B cell (primary cell): ENCODE data around the gene RNGTT. TPM values are rescaled to one million over a fixed set of nuclear protein-coding genes. Genes with fewer than 3 reads are reported as not detected.

Experiments used
- ATAC-seq: fragments of 200-7000 bp; cut with Tn5 transposase; one replicate; pipeline ENCODE4 v1.10.0; 2021; ENCODE audit warnings: low read depth, mild to moderate bottlenecking, moderate number of reproducible peaks, moderate library complexity
- CTCF ChIA-PET: fragments of 350-600 bp; sonication (Branson Sonifier 250); formaldehyde crosslinking; loops from one replicate; lab custom pipeline; 2021; ENCODE audit warnings: antibody characterized with exemption, inconsistent platforms; lab: Charles Lee
- POLR2A ChIA-PET: fragments of 350-600 bp; sonication (Branson Sonifier 250); formaldehyde crosslinking; loops from one replicate; lab custom pipeline; 2021; ENCODE audit warnings: antibody characterized with exemption; lab: Charles Lee
- DNase-seq: peaks from one replicate; pipeline ENCODE4 v3.0.0; 2013
- H2AFZ ChIP-seq: 2 replicates; pipeline ENCODE4 v1.6.1; 2012; ENCODE audit warnings: mild to moderate bottlenecking, low read depth, low read length; ENCODE audit not compliant: insufficient read depth, poor library complexity, severe bottlenecking
- H3K27ac ChIP-seq, 2 donors: 1 replicate in 1 of 2; 2 replicates in 1 of 2; pipeline ENCODE4 v1.5.1; 2012 to 2013; ENCODE audit warnings: low read length in 2 of 2, mild to moderate bottlenecking in 2 of 2, moderate library complexity in 1 of 2
- H3K27me3 ChIP-seq, 4 experiments: fragments of 200-600 bp in 1 of 4; sonication (generic) in 1 of 4; replicated peaks in 1 of 4; 1 replicate in 2 of 4; 2 replicates in 2 of 4; pipeline versions ENCODE4 v1.6.1 to v1.7.0; 2013 to 2016; ENCODE audit warnings: low read length in 3 of 4, mild to moderate bottlenecking in 2 of 4, mixed read lengths in 1 of 4, moderate library complexity in 1 of 4; ENCODE audit not compliant: insufficient read depth in 4 of 4, control insufficient read depth in 3 of 4; ENCODE audit errors: control extremely low read depth in 1 of 4
- H3K36me3 ChIP-seq, 2 experiments: replicated peaks in 1 of 2; 1 replicate in 1 of 2; 2 replicates in 1 of 2; pipeline versions ENCODE4 v1.6.1 to v1.7.1; 2013; ENCODE audit warnings: low read length in 1 of 2; ENCODE audit not compliant: insufficient read depth in 2 of 2, control insufficient read depth in 1 of 2; ENCODE audit errors: control extremely low read depth in 1 of 2, extremely low read depth in 1 of 2
- H3K4me1 ChIP-seq, 2 donors: fragments of 200-600 bp in 1 of 2; sonication (generic) in 1 of 2; 1 replicate in 1 of 2; 2 replicates in 1 of 2; pipeline versions ENCODE4 v1.5.1 to v1.6.1; 2013 to 2017; ENCODE audit warnings: low read length in 2 of 2; ENCODE audit not compliant: control insufficient read depth in 2 of 2, insufficient read depth in 2 of 2
- H3K4me2 ChIP-seq: replicated peaks from 2 replicates; pipeline ENCODE3; 2012; ENCODE audit warnings: mild to moderate bottlenecking, low read depth, low read length; ENCODE audit not compliant: poor library complexity, severe bottlenecking
- H3K4me3 ChIP-seq, 5 experiments: fragments of 200-600 bp in 1 of 5; sonication (generic) in 1 of 5; 1 replicate in 3 of 5; 2 replicates in 2 of 5; pipeline versions ENCODE4 v1.5.1 to v1.7.0; 2011 to 2016; ENCODE audit warnings: low read length in 4 of 5, mild to moderate bottlenecking in 4 of 5, low read depth in 2 of 5, control low read depth in 1 of 5, moderate library complexity in 1 of 5; ENCODE audit not compliant: insufficient read depth in 1 of 5; ENCODE audit errors: control extremely low read depth in 1 of 5, extremely low read depth in 1 of 5
- H3K79me2 ChIP-seq: fragments of 200-600 bp; sonication (generic); one replicate; pipeline ENCODE4 v1.6.0; 2016; ENCODE audit warnings: low read length; ENCODE audit not compliant: control insufficient read depth, insufficient read depth
- H3K9ac ChIP-seq: fragments of 200-600 bp; sonication (generic); 2 replicates; pipeline ENCODE4 v1.6.1; 2017; ENCODE audit warnings: mild to moderate bottlenecking, low read length, moderate library complexity
- H3K9me3 ChIP-seq, 3 donors: one replicate each; pipeline versions ENCODE4 v1.6.1 to v1.7.1; 2013; ENCODE audit warnings: low read length in 2 of 3; ENCODE audit not compliant: control insufficient read depth in 2 of 3, insufficient read depth in 1 of 3; ENCODE audit errors: control extremely low read depth in 1 of 3
- H4K20me1 ChIP-seq: 2 replicates; pipeline ENCODE4 v1.6.0; 2012; ENCODE audit warnings: mild to moderate bottlenecking, low read length; ENCODE audit not compliant: insufficient read depth, control insufficient read depth, poor library complexity, severe bottlenecking
- H3K27ac Mint-ChIP-seq: one replicate; pipeline ENCODE4 v1.8.0; 2021; ENCODE audit warnings: mixed read lengths
- H3K27me3 Mint-ChIP-seq: one replicate; pipeline ENCODE4 v1.8.0; 2021; ENCODE audit warnings: mixed read lengths
- H3K4me1 Mint-ChIP-seq: one replicate; pipeline ENCODE4 v1.8.0; 2021; ENCODE audit warnings: mixed read lengths
- H3K4me3 Mint-ChIP-seq: one replicate; pipeline ENCODE4 v1.8.0; 2021; ENCODE audit warnings: mixed read lengths
- H3K9me3 Mint-ChIP-seq: one replicate; pipeline ENCODE4 v1.8.0; 2022; ENCODE audit warnings: mixed read lengths; ENCODE audit not compliant: insufficient read depth
- CTCF ChIP-seq: fragments of 200-600 bp; IDR thresholded peaks from one replicate; pipeline ENCODE4 v1.8.0; 2022; ENCODE audit warnings: antibody characterized with exemption, mild to moderate bottlenecking
- EZH2 ChIP-seq: IDR thresholded peaks from 2 replicates; pipeline ENCODE4 v1.6.1; 2012; ENCODE audit warnings: borderline replicate concordance, low read depth, mild to moderate bottlenecking, moderate library complexity, low read length; ENCODE audit not compliant: insufficient read depth, poor library complexity, severe bottlenecking
- WGBS: methylation state at CpG from one replicate; pipeline ENCODE4 v1.1.5; 2013; ENCODE audit warnings: missing lambda C conversion rate; ENCODE audit not compliant: insufficient coverage; 5-methylcytosine and 5-hydroxymethylcytosine counted together
- intact Hi-C: fragments of 100-400 bp; cut with micrococcal nuclease; formaldehyde crosslinking; loops from one replicate; pipeline ENCODE4 v1.10.0; 2022
- polyA plus RNA-seq: library from polyadenylated mRNA; depleted of rRNA; stranded (reverse); fragments of >200 nt; gene quantifications from 2 replicates; pipeline ENCODE4 v1.2.3, GENCODE V29; 2012
- total RNA-seq, 2 donors: library from RNA; stranded (reverse); fragments of 120-200 nt in 1 of 2; gene quantifications; 1 replicate in 1 of 2; 2 replicates in 1 of 2; pipeline versions ENCODE4 v1.2.3 to v1.2.4, GENCODE V29; 2013 to 2022

Gene RNGTT
- total and polyA plus RNA-seq, 2 donors (not counting 1 experiment from before 2014, with no cell fraction given) = 10.8 to 29.1 TPM

- ATAC-seq (no peak), DNase-seq (no peak)
- H4K20me1 ChIP-seq = no peaks in the 10 kb centered on the region
- H3K27ac ChIP-seq = no peak overlapping the region
- no CpG with 5 or more reads among the region's 1 CpG for WGBS
- no peak overlapping the region for H2AFZ ChIP-seq
- intact Hi-C loops = no loop called here
- TF ChIP-seq EZH2 = no peak
- TF ChIP-seq CTCF = no peak
- H3K27me3 Mint-ChIP-seq = no peaks in the 10 kb centered on the region
- ChIA-PET POLR2A (no interaction called here), CTCF (interaction anchor here (1.6 to 3.4 kb wide), 2 partner anchors 14 to 15 kb away, joined by 5 to 21 read pairs; no protein-coding TSS in a partner anchor)
- H3K4me3 Mint-ChIP-seq = no peak overlapping the region
- no peak overlapping the region for H3K4me2 ChIP-seq
- no peaks in the 10 kb centered on the region for H3K9me3 ChIP-seq
- no peak overlapping the region for H3K27ac Mint-ChIP-seq
- no peaks in the 10 kb centered on the region for H3K4me1 ChIP-seq
- H3K4me3 ChIP-seq = no peak overlapping the region
- no peaks in the 10 kb centered on the region for H3K9me3 Mint-ChIP-seq
- H3K9ac ChIP-seq = no peak overlapping the region
- H3K36me3 ChIP-seq = peaks cover 0 to 10% of the 10 kb centered on the region in 2 experiments
- no peaks in the 10 kb centered on the region for H3K4me1 Mint-ChIP-seq
- H3K79me2 ChIP-seq = no peaks in the 10 kb centered on the region
- H3K27me3 ChIP-seq = no peaks in the 10 kb centered on the region
Measured at GRCh38 chr6:88856566-88856965, 106.9 kb downstream of the RNGTT start.

DNA sequence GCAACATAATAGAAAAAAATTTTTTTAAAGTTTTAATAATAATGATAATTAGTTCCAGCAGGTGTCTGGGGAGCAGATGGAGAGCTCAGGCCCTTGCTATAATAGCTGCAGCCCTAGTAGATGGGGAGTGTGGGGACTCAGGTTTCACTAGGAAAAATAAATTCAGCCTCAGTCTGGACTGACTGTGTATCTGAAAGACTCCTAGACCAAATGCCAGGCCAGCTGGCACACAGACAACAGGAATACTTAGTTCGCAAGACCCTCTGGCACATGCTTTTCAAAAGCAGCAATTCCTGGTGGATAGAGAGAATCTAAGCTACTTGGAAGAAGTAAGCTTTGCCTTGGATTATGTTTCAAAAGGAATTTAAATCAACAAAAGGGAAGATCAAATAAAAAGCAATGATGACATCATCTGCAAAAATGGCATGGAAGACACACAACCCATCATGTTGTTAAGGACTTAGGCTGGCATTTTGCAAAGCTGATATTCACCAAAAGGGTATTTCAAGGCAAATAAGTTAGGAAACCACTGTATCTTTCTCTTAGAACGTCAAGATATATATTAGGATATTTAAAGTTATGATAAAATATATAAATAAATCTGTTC is 107.8 kb downstream of the RNGTT start:
- no peak overlapping the region for H3K4me2 ChIP-seq
- no peak overlapping the region for H3K4me3 ChIP-seq
- H3K9me3 ChIP-seq = no peaks in the 10 kb centered on the region
- WGBS = 100% methylated on average over 1 of the region's 2 CpGs
- no peaks in the 10 kb centered on the region for H3K9me3 Mint-ChIP-seq
- H2AFZ ChIP-seq = no peak overlapping the region
- ATAC-seq = no peak
- no peak overlapping the region for H3K27ac Mint-ChIP-seq
- H3K4me1 ChIP-seq = no peaks in the 10 kb centered on the region
- H3K4me1 Mint-ChIP-seq = no peaks in the 10 kb centered on the region
- H4K20me1 ChIP-seq = no peaks in the 10 kb centered on the region
- no peak for TF ChIP-seq EZH2
- TF ChIP-seq CTCF = no peak
- peaks cover 0 to 9% of the 10 kb centered on the region in 2 experiments for H3K36me3 ChIP-seq
- no peak for DNase-seq
- no peak overlapping the region for H3K4me3 Mint-ChIP-seq
- CTCF ChIA-PET = interaction anchor here (0.7 to 1.6 kb wide), 2 partner anchors 15 to 479 kb away, joined by 3 to 5 read pairs; no protein-coding TSS in a partner anchor
- no peaks in the 10 kb centered on the region for H3K27me3 Mint-ChIP-seq
- intact Hi-C loops = no loop called here
- no peaks in the 10 kb centered on the region for H3K79me2 ChIP-seq
- H3K27ac ChIP-seq = no peak overlapping the region
- H3K9ac ChIP-seq = no peak overlapping the region
- H3K27me3 ChIP-seq = no peaks in the 10 kb centered on the region
- POLR2A ChIA-PET = no interaction called here
